ENCODE data around the gene CDHR3. TPM values are rescaled to one million over a fixed set of nuclear protein-coding genes. Genes with fewer than 3 reads are reported as not detected.
A peak's percentile ranks its signal among the peaks of the same experiment; 100 is the strongest.

CDHR3 gene
- total and polyA plus RNA-seq, 2 of the 8 experiments (the other 6 are each of a cell fraction or from before 2014, with no cell fraction given), result 6.4 to 6.8 TPM

DNA sequence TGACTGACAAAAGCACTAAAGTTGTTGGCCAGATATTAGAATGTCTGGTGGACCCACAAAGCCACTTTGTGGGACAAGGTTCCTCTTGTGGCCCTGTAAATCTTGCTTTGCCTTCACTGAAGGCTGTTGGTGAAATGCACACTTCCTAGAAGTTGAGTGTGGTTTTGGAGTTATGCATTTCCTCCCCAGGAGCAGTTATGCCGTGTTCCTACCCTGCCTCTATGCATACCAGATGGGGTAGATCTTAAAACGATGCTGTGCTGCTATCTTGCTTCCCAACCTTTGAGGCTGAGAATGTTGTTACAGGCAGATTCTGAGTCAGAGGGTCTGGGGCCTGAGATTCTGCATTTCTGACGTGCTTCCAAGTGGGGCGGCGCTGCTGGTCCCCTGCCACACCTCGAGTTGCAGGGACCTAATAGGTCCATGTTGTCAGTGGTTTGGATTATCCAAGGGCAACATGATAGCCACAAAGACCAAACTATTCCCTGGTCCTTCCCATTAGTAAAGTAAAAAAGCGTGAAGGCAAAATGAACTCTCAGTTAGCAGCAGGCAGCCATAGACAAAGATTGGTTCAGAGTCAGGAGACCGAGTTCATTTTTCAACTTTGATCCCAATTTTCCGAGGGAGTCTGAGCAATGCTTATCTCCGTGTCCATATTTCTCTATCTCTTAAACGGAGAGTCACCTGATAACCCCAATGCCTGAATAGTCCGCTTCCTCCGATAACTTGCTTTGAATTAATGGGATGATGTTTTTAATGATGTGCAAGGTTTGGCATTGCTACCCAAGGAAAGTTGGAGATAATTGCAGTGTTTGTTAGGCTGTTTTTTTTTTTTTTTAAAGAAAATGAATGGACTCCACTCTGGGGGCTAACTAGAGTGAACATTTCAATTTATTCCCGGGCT is 55.8 kb downstream of the CDHR3 start:
- FAIRE-seq (no peak), DNase-seq (ENCODE audit: low read depth in 1 of 2, low spot score in 2 of 2) (no peak)
- Histone ChIP-seq H2AK5ac (ENCODE audit: low read depth, low read length) (no peak overlapping the region), H3K18ac (ENCODE audit: extremely low read depth, low read length) (0 out of 2 replicates have a peak overlapping the region, but pooled peaks have one; percentile 34), H3K79me2 (ENCODE audit: control insufficient read depth in 1 of 2, insufficient read depth in 2 of 2, low read length in 2 of 2) (no peaks in the 10 kb centered on the region), H4K20me1 (replicated peaks in 1 of 2; ENCODE audit: control insufficient read depth in 1 of 2, insufficient read depth in 2 of 2, low read length in 2 of 2) (no peaks in the 10 kb centered on the region), H2BK12ac (ENCODE audit: low read depth, low read length) (peak overlapping the region; percentile 56; the same call in 1 of the 2 replicates), H3K4me1 (replicated peaks in 1 of 4; ENCODE audit: control insufficient read depth in 3 of 4, insufficient read depth in 4 of 4, low read length in 3 of 4) (peaks cover 8 to 19% (median 13%) of the 10 kb centered on the region in 4 experiments; a peak in 6 of 7 replicates), H2BK120ac (replicated peaks; ENCODE audit: low read depth, low read length) (no peak overlapping the region), H3K23ac (ENCODE audit: insufficient read length) (no peak overlapping the region), H2BK15ac (ENCODE audit: low read length) (peak overlapping the region; percentile 88; the same call in 1 of the 2 replicates), H3K56ac (replicated peaks; ENCODE audit: insufficient read length, low read depth, low read length) (no peak overlapping the region), H4K5ac (ENCODE audit: insufficient read length, low read depth, low read length) (no peak overlapping the region), H2BK5ac (ENCODE audit: low read depth, low read length) (peak overlapping the region; percentile 35; the same call in 1 of the 2 replicates), H3K4ac (replicated peaks; ENCODE audit: insufficient read length, low read depth, low read length) (no peak overlapping the region), H3K23me2 (ENCODE audit: low read depth, low read length) (no peaks in the 10 kb centered on the region), H4K8ac (ENCODE audit: extremely low read depth, insufficient read depth, low read length) (no peak overlapping the region), H3K36me3 (ENCODE audit: control insufficient read depth in 2 of 4, insufficient read depth in 4 of 4, low read length in 3 of 4) (no peaks in the 10 kb centered on the region), H2BK20ac (ENCODE audit: low read length) (no peak overlapping the region; the same call in 1 of the 2 replicates), H3K27ac (ENCODE audit: low read depth, low read length) (no peak overlapping the region), H3K4me2 (ENCODE audit: insufficient read depth in 1 of 2, low read depth in 2 of 2, low read length in 2 of 2) (no peak overlapping the region), H3K4me3 (ENCODE audit: extremely low read depth in 1 of 4, insufficient read depth in 2 of 4, low read depth in 3 of 4, low read length in 4 of 4) (no peak overlapping the region), H3K27me3 (replicated peaks in 1 of 4; ENCODE audit: control insufficient read depth in 3 of 4, extremely low read depth in 1 of 4, insufficient read depth in 3 of 4, low read length in 3 of 4) (no peaks in the 10 kb centered on the region), H2AFZ (ENCODE audit: low read length) (no peak overlapping the region), H4K91ac (replicated peaks; ENCODE audit: insufficient read length, low read length) (no peak overlapping the region), H3K9ac (replicated peaks in 1 of 4; ENCODE audit: extremely low read depth in 1 of 4, low read depth in 3 of 4, low read length in 3 of 4) (no peak overlapping the region), H3K14ac (ENCODE audit: insufficient read length) (no peak overlapping the region), H3K79me1 (ENCODE audit: low read depth, low read length) (no peaks in the 10 kb centered on the region), H3K9me3 (ENCODE audit: insufficient read depth in 2 of 2, low read depth in 1 of 2, low read length in 1 of 2) (no peaks in the 10 kb centered on the region)
- no peak for TF ChIP-seq SAP30 (IDR thresholded peaks at IDR 0.05; ENCODE audit: insufficient read depth, insufficient replicate concordance, low read length)
- no peak for TF ChIP-seq RNF2 (IDR thresholded peaks at IDR 0.05; ENCODE audit: borderline replicate concordance, low read depth, low read length, missing control alignments, poor library complexity, severe bottlenecking)
- TF ChIP-seq TAF1 (IDR thresholded peaks at IDR 0.05; ENCODE audit: low read depth, low read length), result no peak
- TF ChIP-seq SRF (IDR thresholded peaks at IDR 0.05; ENCODE audit: low read depth, low read length), result no peak
- TF ChIP-seq SIRT6 (IDR thresholded peaks at IDR 0.05; ENCODE audit: low read length), result no peak
- TF ChIP-seq POLR2A (IDR thresholded peaks at IDR 0.05; ENCODE audit: control extremely low read depth in 1 of 2, low read depth in 2 of 2, low read length in 2 of 2), result no peak
- TF ChIP-seq KDM1A (IDR thresholded peaks at IDR 0.05; ENCODE audit: borderline replicate concordance, low read length), result no peak
- TF ChIP-seq RBBP5 (IDR thresholded peaks at IDR 0.05; ENCODE audit: borderline replicate concordance, low read depth, low read length), result no peak
- no peak for TF ChIP-seq EP300 (IDR thresholded peaks at IDR 0.05; ENCODE audit: borderline replicate concordance in 1 of 2, low read depth in 2 of 2, low read length in 2 of 2)
- TF ChIP-seq SP2 (IDR thresholded peaks at IDR 0.05; ENCODE audit: low read length), result no peak
- no peak for TF ChIP-seq CREB1 (IDR thresholded peaks at IDR 0.05)
- TF ChIP-seq SIX5 (IDR thresholded peaks at IDR 0.05; ENCODE audit: low read depth, low read length), result no peak
- 91% methylated on average over 14 of the region's 14 CpGs; no CpG with 5 or more reads in 1 of the 2 experiments for WGBS, 2 experiments (ENCODE audit: extremely low coverage in 1 of 2, insufficient coverage in 1 of 2, insufficient read length in 1 of 2, insufficient replicate concordance in 2 of 2, low coverage in 1 of 2, low lambda C conversion rate in 2 of 2, missing lambda C conversion rate in 1 of 2)
- CTCF ChIA-PET (ENCODE audit: partially characterized antibody), result interaction anchor here (1.0 to 18.0 kb wide), 8 partner anchors 9 to 375 kb away, joined by 3 to 265 read pairs (median 8); no protein-coding TSS in a partner anchor
- POLR2A ChIA-PET (ENCODE audit: partially characterized antibody), result interaction anchor here (0.8 to 1.7 kb wide), 4 partner anchors 9 to 28 kb away, joined by 3 to 4 read pairs (median 4); no protein-coding TSS in a partner anchor
